PC-9 (cell line): Measurements from ENCODE around the gene MAGI2. TPM values are rescaled to one million over a fixed set of nuclear protein-coding genes. Genes with fewer than 3 reads are reported as not detected.

Experiments
- BruUV-seq: library from RNA; stranded (reverse); fragments of 400-500 nt; replicated peaks from 2 replicates; lab custom pipeline; 2021; lab: Mats Ljungman, UMichigan
- CTCF ChIA-PET: fragments of 300-600 bp; sonication (Branson Sonifier 250); formaldehyde crosslinking; loops from one replicate; lab custom pipeline; 2022; ENCODE audit warnings: antibody characterized with exemption; lab: Charles Lee
- POLR2A ChIA-PET: fragments of 300-600 bp; sonication (Branson Sonifier 250); formaldehyde crosslinking; loops from one replicate; lab custom pipeline; 2022; ENCODE audit warnings: antibody characterized with exemption; ENCODE audit not compliant: unreplicated experiment; lab: Charles Lee
- DNase-seq, 2 experiments: peaks; one replicate each; pipeline versions ENCODE4 v3.0.0 to v3.0.0-alpha.2; 2015 to 2022; ENCODE audit warnings: mixed read lengths in 1 of 2
- H2AFZ ChIP-seq: fragments of 200-600 bp; sonication (generic); 2 replicates; pipeline ENCODE4 v1.8.1; 2017; ENCODE audit warnings: antibody characterized with exemption
- H3F3A ChIP-seq: fragments of 200-600 bp; sonication (generic); 2 replicates; pipeline ENCODE4 v1.8.1; 2017; ENCODE audit warnings: antibody characterized with exemption, mild to moderate bottlenecking, low read depth; ENCODE audit not compliant: insufficient read depth
- H3K27ac ChIP-seq: fragments of 200-600 bp; sonication (generic); 2 replicates; pipeline ENCODE4 v1.6.1; 2016; ENCODE audit warnings: mixed run types
- H3K27me3 ChIP-seq: fragments of 200-600 bp; sonication (generic); 2 replicates; pipeline ENCODE4 v1.6.1; 2016; ENCODE audit warnings: low read depth, mixed run types; ENCODE audit not compliant: insufficient read depth
- H3K36me3 ChIP-seq: fragments of 200-600 bp; sonication (generic); 2 replicates; pipeline ENCODE4 v1.6.1; 2016; ENCODE audit warnings: low read depth, mixed run types
- H3K4me1 ChIP-seq: fragments of 200-600 bp; sonication (generic); replicated peaks from 2 replicates; pipeline ENCODE4 v1.6.1; 2016; ENCODE audit warnings: mixed run types; ENCODE audit not compliant: insufficient read depth
- H3K4me2 ChIP-seq: fragments of 200-600 bp; sonication (generic); 2 replicates; pipeline ENCODE4 v1.6.1; 2017; ENCODE audit warnings: mixed run types
- H3K4me3 ChIP-seq: fragments of 200-600 bp; sonication (generic); 2 replicates; pipeline ENCODE4 v1.6.1; 2016; ENCODE audit warnings: mixed run types
- H3K79me2 ChIP-seq: fragments of 200-600 bp; sonication (generic); 2 replicates; pipeline ENCODE4 v1.6.1; 2017; ENCODE audit warnings: low read depth, mixed run types
- H3K9me2 ChIP-seq: fragments of 200-600 bp; sonication (generic); 2 replicates; pipeline ENCODE4 v1.8.1; 2017; ENCODE audit warnings: mild to moderate bottlenecking; ENCODE audit not compliant: insufficient read depth
- H3K9me3 ChIP-seq: fragments of 200-600 bp; sonication (generic); 2 replicates; pipeline ENCODE4 v1.8.1; 2016; ENCODE audit warnings: low read depth; ENCODE audit not compliant: insufficient read depth
- H4K20me1 ChIP-seq: fragments of 200-600 bp; sonication (generic); 2 replicates; pipeline ENCODE4 v1.8.1; 2017; ENCODE audit not compliant: insufficient read depth
- CTCF ChIP-seq: fragments of 200-600 bp; sonication (generic); conservative IDR thresholded peaks from 2 replicates; pipeline ENCODE4 v1.6.1; 2017; ENCODE audit warnings: mixed run types, antibody characterized with exemption, mild to moderate bottlenecking, moderate library complexity
- EZH2 ChIP-seq: fragments of 200-600 bp; sonication (generic); IDR thresholded peaks from 2 replicates; pipeline ENCODE4 v1.8.0; 2017; ENCODE audit warnings: antibody characterized with exemption, low read depth
- intact Hi-C: fragments of 100-400 bp; cut with micrococcal nuclease; formaldehyde crosslinking; loops from one replicate; pipeline ENCODE4 v1.10.0; 2022; ENCODE audit not compliant: unreplicated experiment
- total RNA-seq: library from RNA; stranded (reverse); gene quantifications from 2 replicates; pipeline ENCODE4 v1.2.3, GENCODE V29; 2021

MAGI2 gene
- total RNA-seq, 1 experiment from 2014 or later: 0.92 TPM

- Histone ChIP-seq H3K9me2 (no peaks in the 10 kb centered on the region), H3K9me3 (no peaks in the 10 kb centered on the region), H3K4me2 (no peak overlapping the region), H4K20me1 (no peaks in the 10 kb centered on the region), H3F3A (no peaks in the 10 kb centered on the region), H3K79me2 (no peaks in the 10 kb centered on the region), H3K36me3 (no peaks in the 10 kb centered on the region), H2AFZ (no peak overlapping the region), H3K27me3 (no peaks in the 10 kb centered on the region), H3K27ac (no peak overlapping the region), H3K4me1 (no peaks in the 10 kb centered on the region), H3K4me3 (no peak overlapping the region)
- TF ChIP-seq CTCF (no peak), EZH2 (no peak)
- BruUV-seq: no TSS peak
- POLR2A ChIA-PET: no interaction called here
- no peak for DNase-seq
- intact Hi-C loops: no loop called here
- CTCF ChIA-PET: no interaction called here
These were observed 910.9 kb downstream of the MAGI2 start for GRCh38 chr7:78542541-78542940.

- ChIA-PET CTCF (no interaction called here), POLR2A (no interaction called here)
- Histone ChIP-seq H3K79me2 (no peaks in the 10 kb centered on the region), H3K4me1 (no peaks in the 10 kb centered on the region), H3F3A (no peaks in the 10 kb centered on the region), H2AFZ (no peak overlapping the region), H3K9me2 (no peaks in the 10 kb centered on the region), H3K9me3 (no peaks in the 10 kb centered on the region), H3K4me2 (no peak overlapping the region), H3K36me3 (no peaks in the 10 kb centered on the region), H3K27ac (no peak overlapping the region), H4K20me1 (no peaks in the 10 kb centered on the region), H3K4me3 (no peak overlapping the region), H3K27me3 (no peaks in the 10 kb centered on the region)
- intact Hi-C loops: no loop called here
- no peak for DNase-seq
- TF ChIP-seq CTCF (no peak), EZH2 (no peak)
- no TSS peak for BruUV-seq
These were observed 913.6 kb downstream of the MAGI2 start for GRCh38 chr7:78539825-78540224.

GRCh38 chr7:78535655-78536054 is 917.8 kb downstream of the MAGI2 start:
- intact Hi-C loops: no loop called here
- Histone ChIP-seq H3K79me2 (no peaks in the 10 kb centered on the region), H4K20me1 (no peaks in the 10 kb centered on the region), H3K4me2 (no peak overlapping the region), H3K4me3 (no peak overlapping the region), H3K9me3 (no peaks in the 10 kb centered on the region), H3K27ac (no peak overlapping the region), H3K36me3 (no peaks in the 10 kb centered on the region), H3K27me3 (no peaks in the 10 kb centered on the region), H2AFZ (no peak overlapping the region), H3K4me1 (no peaks in the 10 kb centered on the region), H3F3A (no peaks in the 10 kb centered on the region), H3K9me2 (no peaks in the 10 kb centered on the region)
- no peak for DNase-seq
- ChIA-PET POLR2A (no interaction called here), CTCF (no interaction called here)
- TF ChIP-seq CTCF: no peak
- BruUV-seq: no TSS peak
